Measurements from ENCODE around the gene FBXW11. TPM values are rescaled to one million over a fixed set of nuclear protein-coding genes. Genes with fewer than 3 reads are reported as not detected.

The FBXW11 gene
- 10 to 100 TPM; 50.3 to 55.4 TPM for total RNA-seq
- long read RNA-seq, full-length matches to known transcripts: 40 of 48 reads
- long read RNA-seq, partial matches to known transcripts: 1 of 48 reads
- long read RNA-seq, other reads (novel, unspliced or antisense): 7 of 48 reads

GRCh38 chr5:172006321-172007174 lies at the start of gene FBXW11:
FBXW11 (minus strand) TSS chr5:172006638; CDS start chr5:172006502, 136 bp downstream.
- DNase-seq: peak; percentile 98
- intact Hi-C loops (cut with DNase I): loop anchor here in 1 of 2 donors (10.0 kb wide), 1 partner anchor 92 kb away; no protein-coding TSS in a partner anchor
- peak; percentile 94 to 95 for ATAC-seq

DNA sequence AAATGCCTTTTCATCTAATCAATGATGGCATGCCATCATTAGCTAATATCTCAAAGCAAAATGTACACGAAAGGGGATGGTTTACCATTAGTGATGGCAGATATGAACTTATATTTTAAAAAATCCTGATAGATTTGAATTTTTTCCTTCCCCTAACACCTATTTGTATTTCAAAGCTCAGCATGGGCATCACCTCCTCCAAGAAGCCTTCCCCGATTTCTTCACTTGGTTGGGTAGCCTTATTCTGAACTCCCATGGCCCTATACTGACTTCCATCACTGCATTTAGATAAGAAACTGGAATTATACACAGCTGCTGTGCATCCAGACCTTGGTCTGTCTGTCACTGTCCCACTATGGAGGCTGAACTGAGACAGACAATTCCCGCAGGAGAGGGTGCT lies 49.6 kb upstream of the FBXW11 start:
- no peak for DNase-seq
- no peak for ATAC-seq
- intact Hi-C loops (cut with DNase I): no loop called here

DNA sequence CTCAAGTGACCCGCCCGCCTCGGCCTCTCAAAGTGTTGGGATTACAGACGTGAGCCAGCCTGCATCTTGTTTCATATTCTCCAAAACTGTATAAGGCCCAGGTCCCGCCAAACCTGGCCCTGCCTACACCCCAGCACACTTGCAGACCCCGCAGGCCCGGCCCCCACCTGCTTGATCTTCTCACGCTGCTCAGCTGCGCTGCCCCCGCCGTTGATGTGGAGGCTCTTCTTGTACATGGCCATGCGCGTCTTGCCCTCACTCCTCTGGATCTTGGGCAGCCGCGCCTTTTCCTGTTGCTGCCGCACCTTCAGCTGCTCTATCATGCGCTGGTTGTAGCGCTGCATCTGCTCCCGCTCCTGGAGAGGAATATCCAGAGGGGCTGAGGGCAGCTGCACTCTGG lies 49.0 kb upstream of the FBXW11 start:
- intact Hi-C loops (cut with DNase I): no loop called here
- DNase-seq: no peak

GRCh38 chr5:172054611-172055153 lies 48.2 kb upstream of the FBXW11 start:
- ATAC-seq (no peak), DNase-seq (no peak)
- intact Hi-C loops (cut with DNase I): loop anchor here in 1 of 2 donors (5.0 kb wide), 1 partner anchor 42 kb away; no protein-coding TSS in a partner anchor

More for the DNA sequence above, 49.0 kb upstream of the FBXW11 start:
- ATAC-seq: no peak

GRCh38 chr5:172052450-172053236 lies 46.2 kb upstream of the FBXW11 start:
- peak; percentile 82 for DNase-seq
- peak; percentile 95 to 97 for ATAC-seq
- intact Hi-C loops (cut with DNase I): loop anchor here in 1 of 2 donors (5.0 kb wide), 1 partner anchor 40 kb away; no protein-coding TSS in a partner anchor

- intact Hi-C loops (cut with DNase I): loop anchor here in 1 of 2 donors (5.0 kb wide), 1 partner anchor 39 kb away; no protein-coding TSS in a partner anchor
- ATAC-seq: no peak
- no peak for DNase-seq
Measured at GRCh38 chr5:172051643-172052339, 45.4 kb upstream of the FBXW11 start.

GRCh38 chr5:172050080-172050479 lies 43.6 kb upstream of the FBXW11 start:
- intact Hi-C loops (cut with DNase I): loop anchor here in 1 of 2 donors (5.0 kb wide), 1 partner anchor 38 kb away; no protein-coding TSS in a partner anchor
- DNase-seq (no peak), ATAC-seq (no peak)

- no peak for ATAC-seq
- intact Hi-C loops (cut with DNase I): loop anchor here in 1 of 2 donors (10.0 kb wide), 1 partner anchor 635 kb away; the partner anchor contains the start of gene FGF18
- DNase-seq: no peak
Measured at GRCh38 chr5:172049226-172049796, 42.9 kb upstream of the FBXW11 start.

GRCh38 chr5:172048539-172049101 lies 42.2 kb upstream of the FBXW11 start:
- no peak for DNase-seq
- no peak for ATAC-seq
- intact Hi-C loops (cut with DNase I): loop anchor here in 1 of 2 donors (10.0 kb wide), 1 partner anchor 634 kb away; the partner anchor contains the start of gene FGF18

- no peak for ATAC-seq
- intact Hi-C loops (cut with DNase I): loop anchor here in 1 of 2 donors (10.0 kb wide), 1 partner anchor 633 kb away; the partner anchor contains the start of gene FGF18
- DNase-seq: no peak
Measured at GRCh38 chr5:172048170-172048422, 41.7 kb upstream of the FBXW11 start.

DNA sequence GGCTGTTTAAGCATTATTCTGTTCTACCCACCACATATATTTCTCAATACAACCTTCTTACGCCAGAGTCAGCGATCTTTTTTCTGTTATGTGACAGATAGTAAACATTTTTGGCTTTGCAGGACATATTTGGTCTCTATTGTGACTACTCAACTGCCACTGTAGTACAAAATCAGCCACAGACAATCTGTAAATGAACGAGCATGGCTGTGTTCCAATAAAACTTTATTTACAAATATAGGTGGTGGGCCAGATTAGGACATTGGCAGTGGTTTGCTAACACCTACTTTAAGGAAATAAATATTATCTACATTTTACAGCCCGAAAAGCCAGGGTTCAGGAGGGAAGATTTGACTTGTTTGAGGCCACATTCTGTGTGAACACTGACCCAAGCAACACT lies 40.2 kb upstream of the FBXW11 start:
- ATAC-seq: no peak

GRCh38 chr5:172045315-172045632 lies 38.8 kb upstream of the FBXW11 start:
- intact Hi-C loops (cut with DNase I): loop anchor here in 1 of 2 donors (10.0 kb wide), 1 partner anchor 630 kb away; the partner anchor contains the start of gene FGF18
- DNase-seq (no peak), ATAC-seq (no peak)

More for the DNA sequence above, 40.2 kb upstream of the FBXW11 start:
- no peak for DNase-seq
- intact Hi-C loops (cut with DNase I): loop anchor here in 1 of 2 donors (10.0 kb wide), 1 partner anchor 632 kb away; the partner anchor contains the start of gene FGF18

- no peak for ATAC-seq
- intact Hi-C loops (cut with DNase I): loop anchor here (5.0 to 10.0 kb wide), 2 partner anchors 132 to 630 kb away; partner anchors contain the start of gene FGF18 (in 1 of the 2)
- DNase-seq: no peak
Measured at GRCh38 chr5:172044631-172045314, 38.3 kb upstream of the FBXW11 start.

GRCh38 chr5:172043865-172044264 lies 37.4 kb upstream of the FBXW11 start:
- intact Hi-C loops (cut with DNase I): loop anchor here (5.0 to 10.0 kb wide), 2 partner anchors 132 to 629 kb away; partner anchors contain the start of gene FGF18 (in 1 of the 2)
- no peak for ATAC-seq
- DNase-seq: no peak

GRCh38 chr5:172042183-172042582 lies 35.7 kb upstream of the FBXW11 start:
- intact Hi-C loops (cut with DNase I): loop anchor here (5.0 to 10.0 kb wide), 2 partner anchors 130 to 627 kb away; partner anchors contain the start of gene FGF18 (in 1 of the 2)
- no peak for DNase-seq
- no peak for ATAC-seq

DNA sequence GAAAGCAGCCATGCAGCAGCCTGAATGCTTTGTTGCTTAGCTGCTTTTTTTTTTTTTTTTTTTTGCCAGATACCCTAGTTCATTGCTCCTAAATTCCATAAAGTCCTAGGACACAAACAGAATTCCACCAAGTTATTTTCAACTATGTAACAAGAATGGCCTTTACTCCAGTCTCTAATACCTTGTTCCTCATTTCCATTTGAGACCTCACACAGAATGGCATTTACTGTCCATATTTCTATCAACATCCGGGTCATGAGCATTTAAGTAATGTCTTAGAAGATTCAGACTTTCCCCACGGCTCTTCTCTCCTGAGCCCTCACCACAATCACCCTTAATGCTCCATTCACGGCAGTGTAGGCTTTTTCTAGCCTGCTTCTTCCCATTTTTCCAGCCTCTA lies 31.7 kb upstream of the FBXW11 start:
- no peak for DNase-seq
- intact Hi-C loops (cut with DNase I): no loop called here
- no peak for ATAC-seq

GRCh38 chr5:172035049-172035448 lies 28.6 kb upstream of the FBXW11 start:
- intact Hi-C loops (cut with DNase I): no loop called here
- DNase-seq (no peak), ATAC-seq (no peak)
